Psoas muscle (tissue), 8 donors: ENCODE measurements around the gene IFRD1. TPM values are rescaled to one million over a fixed set of nuclear protein-coding genes. Genes with fewer than 3 reads are reported as not detected.
A peak's percentile ranks its signal among the peaks of the same experiment; 100 is the strongest.

Experiments
- ATAC-seq, 4 donors: fragments of 200-7000 bp; cut with Tn5 transposase; one replicate each; pipeline ENCODE4 v1.9.1; 2020; ENCODE audit warnings: moderate library complexity in 3 of 4, mild to moderate bottlenecking in 2 of 4
- DNase-seq, 2 donors: peaks; one replicate each; pipeline ENCODE4 v3.0.0-alpha.2; 2020
- H3K27ac ChIP-seq: fragments of 200-600 bp; one replicate; pipeline ENCODE4 v1.8.0; 2022
- H3K27me3 ChIP-seq, 3 donors: fragments of 200-600 bp in 1 of 3; one replicate each; pipeline versions ENCODE4 v1.6.1 to v1.8.0; 2013 to 2022; ENCODE audit warnings: low read length in 2 of 3, mild to moderate bottlenecking in 2 of 3, moderate library complexity in 1 of 3; ENCODE audit not compliant: insufficient read depth in 3 of 3
- H3K36me3 ChIP-seq, 2 donors: fragments of 200-600 bp in 1 of 2; one replicate each; pipeline versions ENCODE4 v1.6.1 to v1.8.0; 2013 to 2022; ENCODE audit warnings: low read depth in 1 of 2, mild to moderate bottlenecking in 1 of 2, moderate library complexity in 1 of 2; ENCODE audit not compliant: insufficient read depth in 1 of 2
- H3K4me1 ChIP-seq: fragments of 200-600 bp; one replicate; pipeline ENCODE4 v1.8.0; 2022
- H3K4me3 ChIP-seq: fragments of 200-600 bp; one replicate; pipeline ENCODE4 v1.8.0; 2022; ENCODE audit warnings: mild to moderate bottlenecking
- H3K9me3 ChIP-seq: fragments of 200-600 bp; one replicate; pipeline ENCODE4 v1.8.0; 2022
- CTCF ChIP-seq: fragments of 200-600 bp; IDR thresholded peaks from one replicate; pipeline ENCODE4 v1.8.0; 2022; ENCODE audit warnings: antibody characterized with exemption
- WGBS, 3 donors: extraction: QIAGEN DNeasy Blood & Tissue Kit; methylation state at CpG; one replicate each; pipeline versions ENCODE4 v1.1.6 to v1.1.7; 2013; 5-methylcytosine and 5-hydroxymethylcytosine counted together
- intact Hi-C, 2 donors: fragments of 100-400 bp; cut with DNase I; formaldehyde crosslinking; loops; one replicate each; pipeline versions ENCODE4 v1.11.0 to v1.14.2; 2022
- polyA plus RNA-seq, 3 donors: library from polyadenylated mRNA; stranded (reverse); fragments of 200-250 nt; gene quantifications; one replicate each; pipeline ENCODE4 v1.2.3, GENCODE V29; 2013
- total RNA-seq, 4 donors: library from RNA; stranded (reverse); fragmentation: NEBNext Ultra II Directional in 2 of 4; extraction: Animal tissue kit (Norgen Biotek cat#: 25700) in 2 of 4; gene quantifications; one replicate each; pipeline versions ENCODE4 v1.2.1 to v1.2.4, GENCODE V29; 2021 to 2023
- donor health status: healthy with polysubstance abuse.
- donor health status: DM: no; HTN: no; CAD: no; lungs with moderate emphysema.
- donor health status: Bipolar disorder and iron deficiency.
- donor health status: healthy.
- donor health status: DM: yes; HTN: yes; CAD: no.
- donor health status: DM: no; HTN: no; CAD: no.
- donor health status: DM: no; HTN: no; CAD: no.
- donor health status: DM: yes; HTN: yes; CAD: no.

IFRD1 gene
- total and polyA plus RNA-seq, 7 donors = 34.7 to 163 (median 60.3) TPM

- Histone ChIP-seq H3K27me3 (no peaks in the 10 kb centered on the region), H3K4me3 (no peak overlapping the region), H3K9me3 (no peaks in the 10 kb centered on the region), H3K27ac (no peak overlapping the region), H3K4me1 (peaks cover 11% of the 10 kb centered on the region), H3K36me3 (no peaks in the 10 kb centered on the region)
- no peak for TF ChIP-seq CTCF
- DNase-seq (no peak), ATAC-seq (no peak)
- intact Hi-C loops = no loop called here
- 91 to 95% (median 94%) methylated on average over 1 of the region's 1 CpG for WGBS, 3 donors
These were observed 17.0 kb upstream of the IFRD1 start for GRCh38 chr7:112433289-112433688.

- no peak overlapping the region for H3K4me3 ChIP-seq
- no peaks in the 10 kb centered on the region for H3K27me3 ChIP-seq
- peak; percentile 81 to 91 (median 86) for ATAC-seq
- intact Hi-C loops = no loop called here
- H3K36me3 ChIP-seq = no peaks in the 10 kb centered on the region
- no peak for TF ChIP-seq CTCF
- no peaks in the 10 kb centered on the region for H3K9me3 ChIP-seq
- H3K4me1 ChIP-seq = peaks cover 11% of the 10 kb centered on the region
- peak overlapping the region; percentile 19 for H3K27ac ChIP-seq
- no peak for DNase-seq
- WGBS, 3 donors = 45 to 79% (median 51%) methylated on average over 1 of the region's 1 CpG
These were observed 13.2 kb upstream of the IFRD1 start for GRCh38 chr7:112437072-112437471.

DNA sequence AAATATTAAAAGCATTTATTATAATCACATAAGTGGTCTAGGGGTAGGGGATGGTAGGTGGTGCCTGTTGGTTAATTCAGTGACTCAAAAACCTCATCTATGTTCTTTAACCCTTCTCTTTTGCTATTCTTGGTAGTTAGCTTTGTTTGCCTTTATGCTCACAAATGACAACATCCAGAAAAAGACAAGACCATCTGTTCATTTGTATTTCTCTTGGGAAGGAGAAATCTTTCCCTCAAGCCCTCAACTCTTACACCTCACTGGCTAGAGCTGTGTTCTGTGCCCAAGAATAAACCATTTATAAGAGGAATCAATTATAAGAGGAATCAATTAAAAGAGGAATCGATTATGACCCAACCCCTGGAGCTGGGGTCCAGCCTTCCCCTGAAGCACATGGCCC, 10.8 kb upstream of the IFRD1 start:
- H3K4me3 ChIP-seq = no peak overlapping the region
- DNase-seq = no peak
- peaks cover 11% of the 10 kb centered on the region for H3K4me1 ChIP-seq
- no peak overlapping the region for H3K27ac ChIP-seq
- H3K36me3 ChIP-seq = no peaks in the 10 kb centered on the region
- TF ChIP-seq CTCF = no peak
- H3K27me3 ChIP-seq = no peaks in the 10 kb centered on the region
- intact Hi-C loops = no loop called here
- no peaks in the 10 kb centered on the region for H3K9me3 ChIP-seq
- no peak for ATAC-seq
- WGBS, 3 donors = 87 to 94% (median 94%) methylated on average over 1 of the region's 1 CpG

DNA sequence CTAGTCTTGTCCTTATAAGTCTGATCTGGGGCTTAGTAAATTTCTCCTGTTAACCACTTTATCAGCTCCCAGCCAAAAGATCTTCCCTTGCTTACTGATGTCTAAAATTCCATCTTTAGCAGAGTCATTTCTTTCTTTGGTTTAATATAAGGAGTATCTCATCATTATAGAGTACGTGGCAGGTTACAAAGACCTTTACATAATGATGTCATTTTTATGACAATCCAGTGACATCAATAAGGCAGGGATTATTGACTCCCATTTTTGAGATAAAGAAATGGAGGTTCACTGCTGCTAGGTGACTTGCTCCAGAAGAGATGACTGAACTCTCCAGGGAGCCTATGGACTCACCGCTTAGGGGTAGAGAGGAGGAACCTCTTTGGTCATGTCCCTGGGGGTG, 8.1 kb upstream of the IFRD1 start:
- DNase-seq (no peak), ATAC-seq (no peak)
- Histone ChIP-seq H3K27ac (no peak overlapping the region), H3K27me3 (no peaks in the 10 kb centered on the region), H3K9me3 (no peaks in the 10 kb centered on the region), H3K4me3 (no peak overlapping the region), H3K4me1 (peaks cover 4% of the 10 kb centered on the region), H3K36me3 (no peaks in the 10 kb centered on the region)
- WGBS, 3 donors = 84 to 96% (median 92%) methylated on average over 2 of the region's 2 CpGs
- intact Hi-C loops = no loop called here
- no peak for TF ChIP-seq CTCF

- TF ChIP-seq CTCF = no peak
- Histone ChIP-seq H3K36me3 (no peaks in the 10 kb centered on the region), H3K4me1 (peaks cover 13% of the 10 kb centered on the region), H3K4me3 (no peak overlapping the region), H3K9me3 (no peaks in the 10 kb centered on the region), H3K27ac (no peak overlapping the region), H3K27me3 (no peaks in the 10 kb centered on the region)
- 96 to 97% (median 96%) methylated on average over 3 of the region's 3 CpGs for WGBS, 3 donors
- intact Hi-C loops = no loop called here
- ATAC-seq (no peak), DNase-seq (no peak)
These were observed 5.8 kb upstream of the IFRD1 start for GRCh38 chr7:112444505-112444904.
